Measurements from ENCODE around the gene OR10G7. TPM values are rescaled to one million over a fixed set of nuclear protein-coding genes. Genes with fewer than 3 reads are reported as not detected.

OR10G7 gene
- total RNA-seq, 1 donor from 2014 or later: not detected

DNA sequence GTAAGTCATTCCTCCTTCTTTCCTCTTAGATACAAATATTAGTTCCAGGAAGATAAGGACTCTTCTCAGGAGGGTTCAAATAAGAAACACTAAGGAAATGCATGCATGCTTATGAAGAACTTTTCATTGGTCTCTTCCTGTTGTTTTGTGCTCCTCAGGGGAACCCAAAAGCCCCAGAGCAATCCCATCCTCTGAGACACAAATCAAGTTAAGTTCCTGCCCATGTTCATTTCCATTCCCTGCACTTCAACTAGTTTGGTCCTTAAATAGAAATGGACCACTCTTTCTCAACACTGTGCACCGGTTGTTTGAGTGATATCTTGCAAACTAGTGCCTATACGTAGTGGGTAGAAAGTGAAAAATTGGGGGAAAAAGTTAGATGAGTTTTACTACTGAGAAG is 28.4 kb downstream of the OR10G7 start, which contains the start of gene OR10G4:
Gene OR10G4 (plus strand): TSS at position 301 of the 400 bp plus-strand sequence. CDS start 2,578 bp downstream, outside the sequence.
- no peaks in the 10 kb centered on the region for H4K20me1 ChIP-seq (ENCODE audit: insufficient read depth, low read length)
- Mint-ChIP-seq H3K27me3 (ENCODE audit: low read depth, unreplicated experiment) (no peaks in the 10 kb centered on the region), H3K4me1 (ENCODE audit: low read depth, unreplicated experiment) (no peaks in the 10 kb centered on the region), H3K36me3 (ENCODE audit: low read depth, unreplicated experiment) (no peaks in the 10 kb centered on the region), H3K27ac (ENCODE audit: unreplicated experiment) (no peak within 1 kb of the TSS), H3K9me3 (ENCODE audit: unreplicated experiment) (no peaks in the 10 kb centered on the region), H3K4me3 (ENCODE audit: unreplicated experiment) (no peak within 1 kb of the TSS)
- H2AFZ ChIP-seq (ENCODE audit: low read depth, low read length): no peak within 1 kb of the TSS
- no peaks in the 10 kb centered on the region for H3K36me3 ChIP-seq (ENCODE audit: insufficient read depth, low read length)
- DNase-seq (ENCODE audit: low read depth): no peak
- H3K27ac ChIP-seq (ENCODE audit: low read depth, low read length): no peak within 1 kb of the TSS
- no peak within 1 kb of the TSS for H3K4me2 ChIP-seq (ENCODE audit: low read length)
- H3K79me2 ChIP-seq (ENCODE audit: insufficient read depth, low read length): no peaks in the 10 kb centered on the region
- H3K4me1 ChIP-seq (ENCODE audit: insufficient read depth, low read length): no peaks in the 10 kb centered on the region
- no peak within 1 kb of the TSS for H3K9ac ChIP-seq (ENCODE audit: low read length)
- no peak within 1 kb of the TSS for H3K4me3 ChIP-seq (ENCODE audit: insufficient read depth, low read depth, low read length)
- H3K9me3 ChIP-seq (ENCODE audit: insufficient read depth, low read depth, low read length): no peaks in the 10 kb centered on the region
- no peak for TF ChIP-seq EZH2 (IDR thresholded peaks at IDR 0.05; ENCODE audit: insufficient read depth, low read length)
- TF ChIP-seq, protein P1, sequence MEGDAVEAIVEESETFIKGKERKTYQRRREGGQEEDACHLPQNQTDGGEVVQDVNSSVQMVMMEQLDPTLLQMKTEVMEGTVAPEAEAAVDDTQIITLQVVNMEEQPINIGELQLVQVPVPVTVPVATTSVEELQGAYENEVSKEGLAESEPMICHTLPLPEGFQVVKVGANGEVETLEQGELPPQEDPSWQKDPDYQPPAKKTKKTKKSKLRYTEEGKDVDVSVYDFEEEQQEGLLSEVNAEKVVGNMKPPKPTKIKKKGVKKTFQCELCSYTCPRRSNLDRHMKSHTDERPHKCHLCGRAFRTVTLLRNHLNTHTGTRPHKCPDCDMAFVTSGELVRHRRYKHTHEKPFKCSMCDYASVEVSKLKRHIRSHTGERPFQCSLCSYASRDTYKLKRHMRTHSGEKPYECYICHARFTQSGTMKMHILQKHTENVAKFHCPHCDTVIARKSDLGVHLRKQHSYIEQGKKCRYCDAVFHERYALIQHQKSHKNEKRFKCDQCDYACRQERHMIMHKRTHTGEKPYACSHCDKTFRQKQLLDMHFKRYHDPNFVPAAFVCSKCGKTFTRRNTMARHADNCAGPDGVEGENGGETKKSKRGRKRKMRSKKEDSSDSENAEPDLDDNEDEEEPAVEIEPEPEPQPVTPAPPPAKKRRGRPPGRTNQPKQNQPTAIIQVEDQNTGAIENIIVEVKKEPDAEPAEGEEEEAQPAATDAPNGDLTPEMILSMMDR (IDR thresholded peaks at IDR 0.05; ENCODE audit: insufficient read depth, low read depth, low read length): no peak
- FAIRE-seq: no peak
- H3K27me3 ChIP-seq (ENCODE audit: insufficient read depth, low read length): no peaks in the 10 kb centered on the region

DNA sequence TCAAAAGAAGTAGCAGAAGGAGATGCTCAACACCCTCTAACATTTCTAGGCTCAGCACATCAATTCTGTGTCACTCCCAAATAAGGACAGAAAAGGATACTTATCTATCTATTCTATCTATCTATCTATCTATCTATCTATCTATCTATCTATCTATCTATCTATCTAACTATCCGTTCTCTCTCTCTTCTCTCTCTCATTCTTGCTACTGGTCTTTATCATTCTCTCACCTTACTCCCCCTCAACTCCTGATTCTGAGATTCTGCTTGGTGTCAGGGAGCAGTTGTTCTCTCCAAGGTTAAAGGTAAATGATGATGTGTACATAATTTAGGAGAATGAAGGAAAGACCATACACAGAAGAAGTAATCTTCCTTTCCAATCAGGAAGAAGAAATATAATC is 46.0 kb downstream of the OR10G7 start, which contains the start of gene OR10G6:
Gene OR10G6 (minus strand): TSS at position 43 of the 400 bp plus-strand sequence. CDS start 0 bp downstream, at position 43.
- H3K4me2 ChIP-seq (ENCODE audit: low read length): no peak within 1 kb of the TSS
- Mint-ChIP-seq H3K4me3 (ENCODE audit: unreplicated experiment) (no peak within 1 kb of the TSS), H3K9me3 (ENCODE audit: unreplicated experiment) (no peaks in the 10 kb centered on the region), H3K4me1 (ENCODE audit: low read depth, unreplicated experiment) (no peaks in the 10 kb centered on the region), H3K36me3 (ENCODE audit: low read depth, unreplicated experiment) (no peaks in the 10 kb centered on the region), H3K27ac (ENCODE audit: unreplicated experiment) (no peak within 1 kb of the TSS), H3K27me3 (ENCODE audit: low read depth, unreplicated experiment) (peaks cover 4% of the 10 kb centered on the region)
- TF ChIP-seq EZH2 (IDR thresholded peaks at IDR 0.05; ENCODE audit: insufficient read depth, low read length): no peak
- TF ChIP-seq, protein P1 (IDR thresholded peaks at IDR 0.05; ENCODE audit: insufficient read depth, low read depth, low read length): no peak
- H3K27ac ChIP-seq (ENCODE audit: low read depth, low read length): no peak within 1 kb of the TSS
- H3K27me3 ChIP-seq (ENCODE audit: insufficient read depth, low read length): no peaks in the 10 kb centered on the region
- H3K36me3 ChIP-seq (ENCODE audit: insufficient read depth, low read length): no peaks in the 10 kb centered on the region
- H3K4me3 ChIP-seq (ENCODE audit: insufficient read depth, low read depth, low read length): no peak within 1 kb of the TSS
- FAIRE-seq: no peak
- no peaks in the 10 kb centered on the region for H3K9me3 ChIP-seq (ENCODE audit: insufficient read depth, low read depth, low read length)
- H3K4me1 ChIP-seq (ENCODE audit: insufficient read depth, low read length): no peaks in the 10 kb centered on the region
- no peak within 1 kb of the TSS for H3K9ac ChIP-seq (ENCODE audit: low read length)
- DNase-seq (ENCODE audit: low read depth): no peak
- no peaks in the 10 kb centered on the region for H4K20me1 ChIP-seq (ENCODE audit: insufficient read depth, low read length)
- no peak within 1 kb of the TSS for H2AFZ ChIP-seq (ENCODE audit: low read depth, low read length)
- no peaks in the 10 kb centered on the region for H3K79me2 ChIP-seq (ENCODE audit: insufficient read depth, low read length)

Other genes with a start within 250 kb of the OR10G7 start
- gene OR6M1, start 235.0 kb downstream of the OR10G7 start, total RNA-seq: not detected in 2 replicates
- not detected in 2 replicates for gene TMEM225, start 155.7 kb downstream of the OR10G7 start, total RNA-seq
- gene OR8D4, start 139.2 kb downstream of the OR10G7 start, total RNA-seq: not detected in 2 replicates
- gene OR4D5, start 101.7 kb downstream of the OR10G7 start, total RNA-seq: not detected in 2 replicates
- gene OR6T1, start 97.5 kb downstream of the OR10G7 start, total RNA-seq: not detected in 2 replicates
- not detected in 2 replicates for gene OR10S1, start 63.5 kb downstream of the OR10G7 start, total RNA-seq
- not detected in 2 replicates for gene OR10G6, start 46.2 kb downstream of the OR10G7 start, total RNA-seq
- not detected in 2 replicates for gene OR10G4, start 28.3 kb downstream of the OR10G7 start, total RNA-seq
- not detected in 2 replicates for gene OR10G9, start 18.3 kb downstream of the OR10G7 start, total RNA-seq
- gene OR10G8, start 14.5 kb downstream of the OR10G7 start, total RNA-seq: not detected in 2 replicates
- gene VWA5A, start 74.1 kb upstream of the OR10G7 start, total RNA-seq: 8.6 and 8.7 TPM in 2 replicates
- gene OR10D3, start 142.0 kb upstream of the OR10G7 start, total RNA-seq: not detected in 2 replicates
- not detected in 2 replicates for gene OR8G1, start 199.8 kb upstream of the OR10G7 start, total RNA-seq
- gene OR8G5, start 215.1 kb upstream of the OR10G7 start, total RNA-seq: not detected in 2 replicates

Data from astrocyte (in vitro differentiated cells and primary cell).